IMR-90 (cell line): ENCODE measurements around the gene PRKAR1B.

Source experiments
- BHLHE40 ChIP-seq: fragments of 150-350 bp; IDR thresholded peaks from 2 replicates; pipeline ENCODE4 v1.6.1; 2016; ENCODE audit warnings: mild to moderate bottlenecking, low read depth, low read length
- CEBPB ChIP-seq: IDR thresholded peaks from 2 replicates; pipeline ENCODE4 v1.6.1; 2012; ENCODE audit warnings: low read depth, low read length, improper control_type of control experiment
- CHD1 ChIP-seq: IDR thresholded peaks from 2 replicates; pipeline ENCODE4 v1.6.1; 2012; ENCODE audit warnings: low read depth, low read length, improper control_type of control experiment
- CTCF ChIP-seq: conservative IDR thresholded peaks from 2 replicates; pipeline ENCODE4 v1.5.1; 2012; ENCODE audit warnings: mild to moderate bottlenecking, low read depth, low read length, improper control_type of control experiment
- ELK1 ChIP-seq: fragments of 150-350 bp; IDR thresholded peaks from 2 replicates; pipeline ENCODE4 v1.6.1; 2016; ENCODE audit warnings: low read depth, mild to moderate bottlenecking, low read length, moderate library complexity, borderline replicate concordance
- MAFK ChIP-seq: IDR thresholded peaks from 2 replicates; pipeline ENCODE4 v1.6.1; 2012; ENCODE audit warnings: low read depth, low read length, improper control_type of control experiment
- MXI1 ChIP-seq: IDR thresholded peaks from 2 replicates; pipeline ENCODE4 v1.6.1; 2012; ENCODE audit warnings: low read depth, mild to moderate bottlenecking, low read length, moderate library complexity, borderline replicate concordance
- NFE2L2 ChIP-seq: fragments of 150-350 bp; IDR thresholded peaks from 2 replicates; pipeline ENCODE4 v1.6.1; 2016; ENCODE audit warnings: low read depth, mild to moderate bottlenecking, low read length
- POLR2A ChIP-seq: IDR thresholded peaks from 2 replicates; pipeline ENCODE4 v1.6.1; 2012; ENCODE audit warnings: mild to moderate bottlenecking, low read depth, low read length
- RAD21 ChIP-seq: IDR thresholded peaks from 2 replicates; pipeline ENCODE4 v1.6.1; 2012; ENCODE audit warnings: low read length, improper control_type of control experiment
- RFX5 ChIP-seq: IDR thresholded peaks from 2 replicates; pipeline ENCODE4 v1.8.0; 2012; ENCODE audit warnings: low read depth, mild to moderate bottlenecking, low read length, moderate library complexity
- USF2 ChIP-seq: fragments of 150-350 bp; IDR thresholded peaks from 2 replicates; pipeline ENCODE4 v1.6.1; 2017; ENCODE audit warnings: mild to moderate bottlenecking, antibody characterized with exemption, low read length, low read depth

- no peak for TF ChIP-seq CTCF
- TF ChIP-seq BHLHE40: no peak
- no peak for TF ChIP-seq RAD21
- TF ChIP-seq ELK1: no peak
- TF ChIP-seq POLR2A: no peak
- no peak for TF ChIP-seq MAFK
- TF ChIP-seq CHD1: no peak
- no peak for TF ChIP-seq NFE2L2
- TF ChIP-seq RFX5: no peak
- TF ChIP-seq USF2: no peak
- no peak for TF ChIP-seq CEBPB
- no peak for TF ChIP-seq MXI1
These were observed 30.0 kb upstream of the PRKAR1B start for GRCh38 chr7:756928-757560.
